ENCODE results near the gene PKN2.

- TF ChIP-seq, protein P1, sequence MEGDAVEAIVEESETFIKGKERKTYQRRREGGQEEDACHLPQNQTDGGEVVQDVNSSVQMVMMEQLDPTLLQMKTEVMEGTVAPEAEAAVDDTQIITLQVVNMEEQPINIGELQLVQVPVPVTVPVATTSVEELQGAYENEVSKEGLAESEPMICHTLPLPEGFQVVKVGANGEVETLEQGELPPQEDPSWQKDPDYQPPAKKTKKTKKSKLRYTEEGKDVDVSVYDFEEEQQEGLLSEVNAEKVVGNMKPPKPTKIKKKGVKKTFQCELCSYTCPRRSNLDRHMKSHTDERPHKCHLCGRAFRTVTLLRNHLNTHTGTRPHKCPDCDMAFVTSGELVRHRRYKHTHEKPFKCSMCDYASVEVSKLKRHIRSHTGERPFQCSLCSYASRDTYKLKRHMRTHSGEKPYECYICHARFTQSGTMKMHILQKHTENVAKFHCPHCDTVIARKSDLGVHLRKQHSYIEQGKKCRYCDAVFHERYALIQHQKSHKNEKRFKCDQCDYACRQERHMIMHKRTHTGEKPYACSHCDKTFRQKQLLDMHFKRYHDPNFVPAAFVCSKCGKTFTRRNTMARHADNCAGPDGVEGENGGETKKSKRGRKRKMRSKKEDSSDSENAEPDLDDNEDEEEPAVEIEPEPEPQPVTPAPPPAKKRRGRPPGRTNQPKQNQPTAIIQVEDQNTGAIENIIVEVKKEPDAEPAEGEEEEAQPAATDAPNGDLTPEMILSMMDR (conservative IDR thresholded peaks at IDR 0.05; ENCODE audit: low read depth in 2 of 2) = no peak
- no peak for TF ChIP-seq EZH2phosphoT487 (IDR thresholded peaks at IDR 0.05; ENCODE audit: unreplicated experiment)
These were observed 24.5 kb upstream of the PKN2 start for GRCh38 chr1:88659552-88659951.

Data from GM23338 (cell line).